GM12878 (cell line): ENCODE measurements around the gene HMCN1. TPM values are rescaled to one million over a fixed set of nuclear protein-coding genes. Genes with fewer than 3 reads are reported as not detected.

Source experiments
- ATAC-seq: fragments of 200-7000 bp; cut with Tn5 transposase; 3 replicates; pipeline ENCODE4 v1.9.1; 2020; ENCODE audit warnings: mild to moderate bottlenecking, moderate library complexity
- BruUV-seq: library from RNA; stranded (reverse); fragments of 400-500 nt; replicated peaks from 2 replicates; lab custom pipeline; 2021; lab: Mats Ljungman, UMichigan
- CTCF ChIA-PET: fragments of 300-600 bp; sonication (Branson Sonifier 250); formaldehyde crosslinking; extraction: SDS; loops from one replicate; lab custom pipeline; 2021; ENCODE audit warnings: inconsistent platforms; lab: Yijun Ruan, JAX
- POLR2A ChIA-PET: fragments of 350-600 bp; formaldehyde crosslinking; extraction: SDS; loops from one replicate; lab custom pipeline; 2021; ENCODE audit warnings: inconsistent platforms; lab: Charles Lee
- RAD21 ChIA-PET: fragments of 300-600 bp; sonication (Branson Sonifier 250); formaldehyde crosslinking; loops from one replicate; lab custom pipeline; 2023; ENCODE audit warnings: antibody characterized with exemption; ENCODE audit not compliant: unreplicated experiment; lab: Charles Lee
- SMC1A ChIA-PET: fragments of 300-600 bp; sonication (Branson Sonifier 250); formaldehyde crosslinking; loops from one replicate; lab custom pipeline; 2023; ENCODE audit not compliant: unreplicated experiment, uncharacterized antibody; lab: Charles Lee
- DNase-seq: peaks from one replicate; pipeline ENCODE4 v3.0.0-alpha.2; 2011; ENCODE audit warnings: low read depth, low spot score
- FAIRE-seq: peaks from 3 replicates; lab custom pipeline; 2011; peaks lifted over from hg19 to GRCh38; lab: Jason Lieb, UNC
- H2AFZ ChIP-seq: 2 replicates; pipeline ENCODE4 v1.6.0; 2011; ENCODE audit warnings: low read depth, low read length, control low read depth; ENCODE audit not compliant: control insufficient read depth
- H3K27ac ChIP-seq: 2 replicates; pipeline ENCODE4 v1.5.1; 2011; ENCODE audit warnings: control low read depth; ENCODE audit not compliant: control insufficient read depth, insufficient read depth
- H3K27me3 ChIP-seq, 2 experiments: replicated peaks in 1 of 2; 2 replicates each; pipeline versions ENCODE4 v1.6.0 to v1.6.1; 2011; ENCODE audit warnings: low read length in 1 of 2; ENCODE audit not compliant: control insufficient read depth in 2 of 2, insufficient read depth in 2 of 2
- H3K36me3 ChIP-seq, 2 experiments: 2 replicates each; pipeline ENCODE4 v1.5.1; 2011; ENCODE audit warnings: low read length in 1 of 2; ENCODE audit not compliant: control insufficient read depth in 2 of 2, insufficient read depth in 2 of 2
- H3K4me1 ChIP-seq: 2 replicates; pipeline ENCODE4 v1.6.1; 2011; ENCODE audit warnings: mild to moderate bottlenecking, low read length, moderate library complexity, mixed read lengths; ENCODE audit not compliant: control insufficient read depth, insufficient read depth
- H3K4me2 ChIP-seq: 2 replicates; pipeline ENCODE4 v1.6.0; 2011; ENCODE audit warnings: control low read depth; ENCODE audit not compliant: control insufficient read depth, insufficient read depth
- H3K4me3 ChIP-seq: fragments of 200-600 bp; sonication (generic); 2 replicates; pipeline ENCODE4 v1.5.1; 2016
- H3K79me2 ChIP-seq: 2 replicates; pipeline ENCODE4 v1.6.0; 2011; ENCODE audit warnings: low read length; ENCODE audit not compliant: control insufficient read depth, insufficient read depth
- H3K9ac ChIP-seq: 2 replicates; pipeline ENCODE4 v1.8.0; 2011; ENCODE audit warnings: low read length, control low read depth, mixed read lengths; ENCODE audit not compliant: control insufficient read depth, insufficient read depth
- H3K9me3 ChIP-seq: replicated peaks from 3 replicates; pipeline ENCODE4 v1.5.1; 2011; ENCODE audit warnings: mild to moderate bottlenecking, low read length; ENCODE audit not compliant: control insufficient read depth, insufficient read depth
- H4K20me1 ChIP-seq: 2 replicates; pipeline ENCODE4 v1.6.0; 2011; ENCODE audit not compliant: control insufficient read depth, insufficient read depth
- ATF7 ChIP-seq: fragments of 450-650 bp; IDR thresholded peaks from 2 replicates; pipeline ENCODE4 v1.6.1; 2016; ENCODE audit warnings: low read depth, mild to moderate bottlenecking
- BCL11A ChIP-seq: IDR thresholded peaks from 2 replicates; pipeline ENCODE4 v1.6.1; 2011; ENCODE audit warnings: low read depth, low read length
- BHLHE40 ChIP-seq, 2 experiments: fragments of 450-650 bp in 1 of 2; IDR thresholded peaks; 2 replicates each; pipeline ENCODE4 v1.6.1; 2011 to 2017; ENCODE audit warnings: low read depth in 2 of 2, borderline replicate concordance in 1 of 2, improper control_type of control experiment in 1 of 2, low read length in 1 of 2, mild to moderate bottlenecking in 1 of 2
- DPF2 ChIP-seq: fragments of 450-650 bp; IDR thresholded peaks from 2 replicates; pipeline ENCODE4 v1.6.1; 2017; ENCODE audit warnings: mild to moderate bottlenecking
- HDAC2 ChIP-seq: fragments of 200-600 bp; sonication (generic); IDR thresholded peaks from 2 replicates; pipeline ENCODE4 v1.6.1; 2017
- IKZF1 ChIP-seq: fragments of 450-650 bp; conservative IDR thresholded peaks from 2 replicates; pipeline ENCODE4 v1.6.1; 2017; ENCODE audit warnings: antibody characterized with exemption, mild to moderate bottlenecking
- IRF4 ChIP-seq: IDR thresholded peaks from 2 replicates; pipeline ENCODE4 v1.6.1; 2011; ENCODE audit warnings: low read depth, low read length
- JUND ChIP-seq: IDR thresholded peaks from 2 replicates; pipeline ENCODE4 v1.6.1; 2012; ENCODE audit warnings: low read depth, mild to moderate bottlenecking, low read length, improper control_type of control experiment, moderate library complexity
- LARP7 ChIP-seq: fragments of 450-650 bp; IDR thresholded peaks from 2 replicates; pipeline ENCODE4 v1.6.1; 2017; ENCODE audit warnings: mild to moderate bottlenecking
- MEF2A ChIP-seq: IDR thresholded peaks from 2 replicates; pipeline ENCODE4 v1.6.1; 2011; ENCODE audit warnings: low read depth, mild to moderate bottlenecking, low read length, moderate library complexity; ENCODE audit not compliant: insufficient read depth
- MTA2 ChIP-seq: fragments of 450-650 bp; IDR thresholded peaks from 2 replicates; pipeline ENCODE4 v1.6.1; 2016; ENCODE audit warnings: low read depth, mild to moderate bottlenecking, moderate library complexity
- NRF1 ChIP-seq: conservative IDR thresholded peaks from 2 replicates; pipeline ENCODE4 v1.6.1; 2011; ENCODE audit warnings: mild to moderate bottlenecking, low read depth, low read length, improper control_type of control experiment
- RCOR1 ChIP-seq: conservative IDR thresholded peaks from 2 replicates; pipeline ENCODE4 v1.6.1; 2012; ENCODE audit warnings: low read depth, low read length, improper control_type of control experiment
- SMARCA5 ChIP-seq: fragments of 450-650 bp; IDR thresholded peaks from 2 replicates; pipeline ENCODE4 v1.6.1; 2017; ENCODE audit warnings: mild to moderate bottlenecking
- SMC3 ChIP-seq: IDR thresholded peaks from 2 replicates; pipeline ENCODE4 v1.6.1; 2011; ENCODE audit warnings: low read length, improper control_type of control experiment, borderline replicate concordance
- SP1 ChIP-seq: IDR thresholded peaks from one replicate; pipeline ENCODE4 v1.6.1; 2011; ENCODE audit warnings: low read depth, low read length
- YY1 ChIP-seq: IDR thresholded peaks from 2 replicates; pipeline ENCODE4 v1.6.1; 2011; ENCODE audit warnings: low read depth, mild to moderate bottlenecking, low read length
- ZZZ3 ChIP-seq: IDR thresholded peaks from 2 replicates; pipeline ENCODE4 v1.6.1; 2011; ENCODE audit warnings: low read depth; ENCODE audit not compliant: control insufficient read depth, insufficient read length
- WGBS: methylation state at CpG from one replicate; pipeline ENCODE4 v1.1.6; 2016; ENCODE audit warnings: low lambda C conversion rate; ENCODE audit not compliant: insufficient replicate concordance, insufficient coverage; ENCODE audit errors: missing lambda C conversion rate; 5-methylcytosine and 5-hydroxymethylcytosine counted together
- in situ Hi-C: fragments of 300-500 bp; cut with MboI; formaldehyde crosslinking; loops from 9 replicates; pipeline ENCODE4 v1.14.3; 2018; ENCODE audit warnings: mixed read lengths
- intact Hi-C: fragments of 100-400 bp; cut with micrococcal nuclease; formaldehyde crosslinking; loops from one replicate; pipeline ENCODE4 v1.14.2; 2022; ENCODE audit not compliant: unreplicated experiment
- polyA plus RNA-seq, 11 experiments: library from polyadenylated mRNA; depleted of rRNA in 4 of 11; unstranded in 6 of 11; stranded (reverse) in 5 of 11; fragments of >200 nt; fragmentation: Nextera tagmentation in 4 of 11; fragmentation: Illumina TruSeq in 1 of 11; extraction: Ambion mirVana in 4 of 11; extraction: Trizol in 1 of 11; gene quantifications; 1 replicate in 1 of 11; 2 replicates in 10 of 11; pipeline versions ENCODE4 v1.2.1 to v1.2.3, GENCODE V29; 2011 to 2016; ENCODE audit warnings: inconsistent platforms in 2 of 11, missing spikeins in 2 of 11, low read depth in 1 of 11
- total RNA-seq, 4 experiments: library from RNA; depleted of rRNA in 3 of 4; stranded (reverse); fragments of >200 nt in 3 of 4; fragmentation: Illumina TruSeq in 1 of 4; extraction: Trizol in 1 of 4; gene quantifications; 2 replicates each; pipeline versions ENCODE4 v1.2.1 to v1.2.3, GENCODE V29; 2013 to 2021
- TF ChIP-seq, protein P1 (sequence below): fragments of 150-350 bp; IDR thresholded peaks from 2 replicates; pipeline ENCODE4 v1.6.1; 2014; ENCODE audit warnings: mild to moderate bottlenecking, low read depth, low read length
- TF ChIP-seq, protein P2 (sequence below): IDR thresholded peaks from 2 replicates; pipeline ENCODE4 v1.6.1; 2012; ENCODE audit warnings: improper control_type of control experiment, low read depth, low read length; ENCODE audit not compliant: insufficient replicate concordance

Gene HMCN1
- total and polyA plus RNA-seq, 10 of the 15 experiments (the other 5 are each of a cell fraction or from before 2014, with no cell fraction given) = under 0.01 to 0.07 TPM; not detected in 8

DNA sequence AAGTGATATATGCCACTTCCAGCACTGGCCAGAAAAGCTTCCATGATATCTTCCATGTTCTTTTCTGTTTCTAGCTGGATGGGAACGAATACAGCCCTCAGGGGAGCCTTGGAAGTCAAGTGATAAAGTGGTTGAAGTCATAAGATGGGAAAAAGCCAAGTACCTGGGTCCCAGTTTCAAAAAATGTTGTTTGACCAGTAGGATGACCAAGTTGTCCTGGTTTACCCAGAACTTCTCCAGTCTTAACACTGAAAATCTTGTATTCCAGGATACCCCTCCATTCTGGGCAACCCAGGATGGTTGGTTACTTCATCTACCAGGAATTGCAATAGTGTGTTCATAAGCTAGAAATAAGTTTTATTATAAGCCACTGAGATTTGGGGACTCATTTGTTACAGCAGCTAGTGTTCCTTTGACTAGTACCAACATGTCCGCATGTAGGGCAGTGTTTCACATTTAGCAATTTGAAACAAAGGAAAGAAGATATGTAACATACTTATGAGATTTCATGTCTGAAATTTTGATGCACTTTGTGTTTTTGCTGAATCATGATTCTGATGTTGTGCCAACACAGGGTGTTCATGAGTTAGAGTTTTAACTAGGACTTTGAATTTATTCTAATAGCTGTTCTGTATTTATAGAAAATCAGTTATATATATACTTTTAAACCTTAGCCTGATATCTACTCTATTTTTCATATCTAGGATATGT, 500.9 kb downstream of the HMCN1 start:
- CTCF ChIA-PET = interaction anchor here (0.9 kb wide), 1 partner anchor 70 kb away, joined by 3 read pairs; no protein-coding TSS in a partner anchor
- no peaks in the 10 kb centered on the region for H3K9me3 ChIP-seq
- no peaks in the 10 kb centered on the region for H3K4me1 ChIP-seq
- no peaks in the 10 kb centered on the region for H4K20me1 ChIP-seq
- no peak for DNase-seq
- H3K27me3 ChIP-seq = no peaks in the 10 kb centered on the region
- TF ChIP-seq NRF1 (no peak), BCL11A (no peak), HDAC2 (no peak), LARP7 (no peak), ATF7 (no peak), IRF4 (no peak), YY1 (no peak), SP1 (no peak), JUND (no peak), IKZF1 (no peak), RCOR1 (no peak), SMC3 (no peak), DPF2 (no peak), SMARCA5 (no peak), BHLHE40 (IDR thresholded peaks at IDR 0.05; ENCODE audit: borderline replicate concordance in 1 of 2, low read depth in 2 of 2, low read length in 1 of 2) (no peak), ZZZ3 (no peak), MTA2 (no peak), MEF2A (no peak)
- TF ChIP-seq, protein P1, sequence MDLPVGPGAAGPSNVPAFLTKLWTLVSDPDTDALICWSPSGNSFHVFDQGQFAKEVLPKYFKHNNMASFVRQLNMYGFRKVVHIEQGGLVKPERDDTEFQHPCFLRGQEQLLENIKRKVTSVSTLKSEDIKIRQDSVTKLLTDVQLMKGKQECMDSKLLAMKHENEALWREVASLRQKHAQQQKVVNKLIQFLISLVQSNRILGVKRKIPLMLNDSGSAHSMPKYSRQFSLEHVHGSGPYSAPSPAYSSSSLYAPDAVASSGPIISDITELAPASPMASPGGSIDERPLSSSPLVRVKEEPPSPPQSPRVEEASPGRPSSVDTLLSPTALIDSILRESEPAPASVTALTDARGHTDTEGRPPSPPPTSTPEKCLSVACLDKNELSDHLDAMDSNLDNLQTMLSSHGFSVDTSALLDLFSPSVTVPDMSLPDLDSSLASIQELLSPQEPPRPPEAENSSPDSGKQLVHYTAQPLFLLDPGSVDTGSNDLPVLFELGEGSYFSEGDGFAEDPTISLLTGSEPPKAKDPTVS = no peak
- TF ChIP-seq, protein P2, sequence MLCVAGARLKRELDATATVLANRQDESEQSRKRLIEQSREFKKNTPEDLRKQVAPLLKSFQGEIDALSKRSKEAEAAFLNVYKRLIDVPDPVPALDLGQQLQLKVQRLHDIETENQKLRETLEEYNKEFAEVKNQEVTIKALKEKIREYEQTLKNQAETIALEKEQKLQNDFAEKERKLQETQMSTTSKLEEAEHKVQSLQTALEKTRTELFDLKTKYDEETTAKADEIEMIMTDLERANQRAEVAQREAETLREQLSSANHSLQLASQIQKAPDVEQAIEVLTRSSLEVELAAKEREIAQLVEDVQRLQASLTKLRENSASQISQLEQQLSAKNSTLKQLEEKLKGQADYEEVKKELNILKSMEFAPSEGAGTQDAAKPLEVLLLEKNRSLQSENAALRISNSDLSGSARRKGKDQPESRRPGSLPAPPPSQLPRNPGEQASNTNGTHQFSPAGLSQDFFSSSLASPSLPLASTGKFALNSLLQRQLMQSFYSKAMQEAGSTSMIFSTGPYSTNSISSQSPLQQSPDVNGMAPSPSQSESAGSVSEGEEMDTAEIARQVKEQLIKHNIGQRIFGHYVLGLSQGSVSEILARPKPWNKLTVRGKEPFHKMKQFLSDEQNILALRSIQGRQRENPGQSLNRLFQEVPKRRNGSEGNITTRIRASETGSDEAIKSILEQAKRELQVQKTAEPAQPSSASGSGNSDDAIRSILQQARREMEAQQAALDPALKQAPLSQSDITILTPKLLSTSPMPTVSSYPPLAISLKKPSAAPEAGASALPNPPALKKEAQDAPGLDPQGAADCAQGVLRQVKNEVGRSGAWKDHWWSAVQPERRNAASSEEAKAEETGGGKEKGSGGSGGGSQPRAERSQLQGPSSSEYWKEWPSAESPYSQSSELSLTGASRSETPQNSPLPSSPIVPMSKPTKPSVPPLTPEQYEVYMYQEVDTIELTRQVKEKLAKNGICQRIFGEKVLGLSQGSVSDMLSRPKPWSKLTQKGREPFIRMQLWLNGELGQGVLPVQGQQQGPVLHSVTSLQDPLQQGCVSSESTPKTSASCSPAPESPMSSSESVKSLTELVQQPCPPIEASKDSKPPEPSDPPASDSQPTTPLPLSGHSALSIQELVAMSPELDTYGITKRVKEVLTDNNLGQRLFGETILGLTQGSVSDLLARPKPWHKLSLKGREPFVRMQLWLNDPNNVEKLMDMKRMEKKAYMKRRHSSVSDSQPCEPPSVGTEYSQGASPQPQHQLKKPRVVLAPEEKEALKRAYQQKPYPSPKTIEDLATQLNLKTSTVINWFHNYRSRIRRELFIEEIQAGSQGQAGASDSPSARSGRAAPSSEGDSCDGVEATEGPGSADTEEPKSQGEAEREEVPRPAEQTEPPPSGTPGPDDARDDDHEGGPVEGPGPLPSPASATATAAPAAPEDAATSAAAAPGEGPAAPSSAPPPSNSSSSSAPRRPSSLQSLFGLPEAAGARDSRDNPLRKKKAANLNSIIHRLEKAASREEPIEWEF = no peak
- TF ChIP-seq, all 136 proteins: peak for 0
- no peak overlapping the region for H3K9ac ChIP-seq
- no peak overlapping the region for H2AFZ ChIP-seq
- intact Hi-C loops (no loop called here), in situ Hi-C loops (no loop called here)
- H3K27ac ChIP-seq = no peak overlapping the region
- FAIRE-seq = no peak
- WGBS = 46% methylated on average over 2 of the region's 2 CpGs
- no TSS peak for BruUV-seq
- ATAC-seq = no peak
- POLR2A ChIA-PET = no interaction called here
- RAD21 ChIA-PET = no interaction called here
- no peaks in the 10 kb centered on the region for H3K36me3 ChIP-seq
- SMC1A ChIA-PET = no interaction called here
- no peak overlapping the region for H3K4me2 ChIP-seq
- no peaks in the 10 kb centered on the region for H3K79me2 ChIP-seq
- no peak overlapping the region for H3K4me3 ChIP-seq
